Activated naive CD8-positive, alpha-beta T cell (primary cell): ENCODE measurements around the gene IGSF22.

ENCODE experiments used
- H3K27ac Mint-ChIP-seq: one replicate; pipeline ENCODE4 v1.8.0; 2021; ENCODE audit warnings: mixed read lengths
- H3K27me3 Mint-ChIP-seq: one replicate; pipeline ENCODE4 v1.8.0; 2021; ENCODE audit warnings: mixed read lengths
- H3K36me3 Mint-ChIP-seq: one replicate; pipeline ENCODE4 v1.8.0; 2021; ENCODE audit warnings: mixed read lengths
- H3K4me1 Mint-ChIP-seq: one replicate; pipeline ENCODE4 v1.8.0; 2021; ENCODE audit warnings: low read depth, mixed read lengths
- H3K4me3 Mint-ChIP-seq: one replicate; pipeline ENCODE4 v1.8.0; 2021; ENCODE audit warnings: mild to moderate bottlenecking, mixed read lengths
- H3K9me3 Mint-ChIP-seq: one replicate; pipeline ENCODE4 v1.8.0; 2021; ENCODE audit warnings: low read depth, mixed read lengths

Gene IGSF22

GRCh38 chr11:18657673-18658072 lies 68.3 kb downstream of the IGSF22 start:
- peaks cover 2% of the 10 kb centered on the region for H3K36me3 Mint-ChIP-seq
- no peaks in the 10 kb centered on the region for H3K4me1 Mint-ChIP-seq
- H3K4me3 Mint-ChIP-seq: no peak overlapping the region
- H3K9me3 Mint-ChIP-seq: no peaks in the 10 kb centered on the region
- peaks cover 4% of the 10 kb centered on the region for H3K27me3 Mint-ChIP-seq
- no peak overlapping the region for H3K27ac Mint-ChIP-seq
